Measurements from ENCODE around the gene GNA12.
"Not testable (repeated sequence)": the region's sequence is repeated elsewhere in the genome, so short reads cannot be mapped to it uniquely, and the experiment has no call there.

GNA12 gene

DNA sequence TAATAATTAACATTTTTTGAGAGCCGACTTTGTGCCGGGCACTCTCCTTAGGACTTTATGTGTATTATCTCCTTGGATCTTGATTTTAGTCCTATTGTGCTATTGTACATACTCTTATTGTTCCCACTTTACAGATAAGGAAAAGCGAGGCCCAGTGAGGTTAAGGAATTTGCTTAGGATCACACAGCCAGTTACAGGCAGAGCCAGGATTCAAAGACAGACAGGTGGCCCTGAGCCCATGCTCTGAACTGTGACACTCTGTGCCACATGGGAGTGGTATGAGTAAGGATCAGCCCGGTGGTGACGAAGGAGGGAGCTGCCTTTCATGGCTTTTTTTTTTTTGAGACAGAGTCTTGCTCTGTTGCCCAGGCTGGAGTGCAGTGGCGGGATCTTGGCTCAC, 15.8 kb upstream of the GNA12 start:
- peaks cover 18% of the 10 kb centered on the region for H3K4me1 Mint-ChIP-seq
- H3K4me3 Mint-ChIP-seq, result no peak overlapping the region
- H3K27ac Mint-ChIP-seq, result no peak overlapping the region
- H3K36me3 Mint-ChIP-seq (ENCODE audit: low read depth), result no peaks in the 10 kb centered on the region
- H3K9me3 Mint-ChIP-seq, result no peaks in the 10 kb centered on the region
- TF ChIP-seq, protein P1, sequence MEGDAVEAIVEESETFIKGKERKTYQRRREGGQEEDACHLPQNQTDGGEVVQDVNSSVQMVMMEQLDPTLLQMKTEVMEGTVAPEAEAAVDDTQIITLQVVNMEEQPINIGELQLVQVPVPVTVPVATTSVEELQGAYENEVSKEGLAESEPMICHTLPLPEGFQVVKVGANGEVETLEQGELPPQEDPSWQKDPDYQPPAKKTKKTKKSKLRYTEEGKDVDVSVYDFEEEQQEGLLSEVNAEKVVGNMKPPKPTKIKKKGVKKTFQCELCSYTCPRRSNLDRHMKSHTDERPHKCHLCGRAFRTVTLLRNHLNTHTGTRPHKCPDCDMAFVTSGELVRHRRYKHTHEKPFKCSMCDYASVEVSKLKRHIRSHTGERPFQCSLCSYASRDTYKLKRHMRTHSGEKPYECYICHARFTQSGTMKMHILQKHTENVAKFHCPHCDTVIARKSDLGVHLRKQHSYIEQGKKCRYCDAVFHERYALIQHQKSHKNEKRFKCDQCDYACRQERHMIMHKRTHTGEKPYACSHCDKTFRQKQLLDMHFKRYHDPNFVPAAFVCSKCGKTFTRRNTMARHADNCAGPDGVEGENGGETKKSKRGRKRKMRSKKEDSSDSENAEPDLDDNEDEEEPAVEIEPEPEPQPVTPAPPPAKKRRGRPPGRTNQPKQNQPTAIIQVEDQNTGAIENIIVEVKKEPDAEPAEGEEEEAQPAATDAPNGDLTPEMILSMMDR (IDR thresholded peaks at IDR 0.05; ENCODE audit: unreplicated experiment in 3 of 3), result no peak
- H3K27me3 Mint-ChIP-seq (ENCODE audit: low read depth), result peaks cover 3% of the 10 kb centered on the region

DNA sequence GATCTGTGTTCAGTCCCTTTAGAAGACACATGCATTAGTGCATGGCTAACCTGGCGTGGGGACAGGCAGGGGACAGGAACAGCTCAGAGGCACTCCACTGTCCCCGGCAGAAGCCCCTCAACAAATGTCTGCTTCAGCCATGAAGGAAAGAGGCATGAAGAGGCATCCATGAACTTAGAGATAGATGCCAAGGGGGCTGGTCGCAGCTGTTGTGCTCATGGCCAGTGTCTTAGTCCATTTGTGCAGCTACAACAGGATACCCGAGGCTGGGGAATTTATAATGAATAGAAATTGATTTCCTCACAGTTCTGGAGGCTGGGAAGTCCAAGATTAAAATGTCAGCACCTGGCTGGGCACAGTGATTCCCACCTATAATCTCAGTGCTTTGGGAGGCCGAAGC, 14.5 kb upstream of the GNA12 start:
- Mint-ChIP-seq H3K4me3 (no peak overlapping the region), H3K27ac (no peak overlapping the region)

DNA sequence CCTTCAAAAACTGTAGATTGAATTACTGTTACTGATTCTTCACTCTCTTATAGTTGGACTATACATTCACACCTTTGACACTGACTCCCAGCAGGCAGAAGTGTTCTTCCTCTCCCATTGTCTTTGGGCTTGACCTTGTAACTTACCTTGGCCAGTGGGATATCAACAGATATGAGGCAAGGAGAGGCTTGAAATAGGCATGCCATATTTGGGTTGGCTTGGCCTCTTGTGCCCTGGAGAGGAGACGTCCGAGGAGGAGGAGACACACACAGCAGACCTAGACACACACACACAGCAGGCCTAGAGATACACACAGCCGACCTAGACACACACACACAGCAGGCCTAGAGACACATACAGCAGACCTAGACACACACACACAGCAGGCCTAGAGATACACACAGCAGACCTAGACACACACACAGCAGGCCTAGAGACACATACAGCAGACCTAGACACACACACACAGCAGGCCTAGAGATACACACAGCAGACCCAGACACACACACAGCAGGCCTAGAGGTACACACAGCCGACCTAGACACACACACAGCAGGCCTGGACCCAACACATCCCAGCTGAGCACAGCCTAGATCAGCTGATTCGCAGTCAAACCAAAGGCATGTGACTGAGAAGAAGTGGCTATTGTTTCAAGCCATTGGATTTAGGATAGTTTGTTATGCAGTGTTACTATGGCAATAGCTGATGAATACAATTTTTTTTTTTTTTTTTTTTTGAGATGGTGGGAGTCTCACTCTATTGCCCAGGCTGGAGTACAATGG, 12.5 kb upstream of the GNA12 start:
- Mint-ChIP-seq H3K27ac (no peak overlapping the region), H3K4me3 (no peak overlapping the region), H3K36me3 (ENCODE audit: low read depth) (no peaks in the 10 kb centered on the region), H3K4me1 (peaks cover 9% of the 10 kb centered on the region), H3K9me3 (peaks cover 3% of the 10 kb centered on the region), H3K27me3 (ENCODE audit: low read depth) (peaks cover 3% of the 10 kb centered on the region)
- TF ChIP-seq, protein P1 (IDR thresholded peaks at IDR 0.05; ENCODE audit: unreplicated experiment in 3 of 3), result no peak

More for the DNA sequence above, 14.5 kb upstream of the GNA12 start:
- H3K4me1 Mint-ChIP-seq, result peaks cover 10% of the 10 kb centered on the region
- no peaks in the 10 kb centered on the region for H3K36me3 Mint-ChIP-seq (ENCODE audit: low read depth)
- peaks cover 3% of the 10 kb centered on the region for H3K27me3 Mint-ChIP-seq (ENCODE audit: low read depth)
- TF ChIP-seq, protein P1 (IDR thresholded peaks at IDR 0.05; ENCODE audit: unreplicated experiment in 3 of 3), result no peak
- peaks cover 3% of the 10 kb centered on the region for H3K9me3 Mint-ChIP-seq

DNA sequence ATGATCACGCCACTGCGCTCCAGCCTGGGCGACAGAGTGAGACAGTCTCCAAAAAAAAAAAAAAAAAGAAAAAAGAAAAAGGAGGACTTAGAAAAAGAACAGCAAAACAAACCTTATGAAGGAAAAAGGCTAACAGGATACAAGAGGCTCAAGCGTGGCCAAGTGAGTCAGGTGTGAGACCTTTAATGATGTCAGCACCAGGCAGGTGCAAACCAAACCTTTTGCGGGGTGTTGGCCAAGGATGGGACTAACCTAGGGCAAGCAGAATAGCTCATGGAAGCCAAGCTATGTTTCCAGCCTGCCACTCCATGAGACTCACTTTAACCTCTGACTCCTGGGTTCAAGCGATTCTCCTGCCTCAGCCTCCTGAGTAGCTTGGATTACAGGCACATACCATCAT, 11.3 kb upstream of the GNA12 start:
- TF ChIP-seq, protein P1 (IDR thresholded peaks at IDR 0.05; ENCODE audit: unreplicated experiment in 3 of 3), result no peak
- Mint-ChIP-seq H3K27ac (no peak overlapping the region), H3K4me1 (peaks cover 4% of the 10 kb centered on the region), H3K27me3 (ENCODE audit: low read depth) (no peaks in the 10 kb centered on the region), H3K36me3 (ENCODE audit: low read depth) (no peaks in the 10 kb centered on the region), H3K9me3 (peaks cover 3% of the 10 kb centered on the region), H3K4me3 (no peak overlapping the region)

DNA sequence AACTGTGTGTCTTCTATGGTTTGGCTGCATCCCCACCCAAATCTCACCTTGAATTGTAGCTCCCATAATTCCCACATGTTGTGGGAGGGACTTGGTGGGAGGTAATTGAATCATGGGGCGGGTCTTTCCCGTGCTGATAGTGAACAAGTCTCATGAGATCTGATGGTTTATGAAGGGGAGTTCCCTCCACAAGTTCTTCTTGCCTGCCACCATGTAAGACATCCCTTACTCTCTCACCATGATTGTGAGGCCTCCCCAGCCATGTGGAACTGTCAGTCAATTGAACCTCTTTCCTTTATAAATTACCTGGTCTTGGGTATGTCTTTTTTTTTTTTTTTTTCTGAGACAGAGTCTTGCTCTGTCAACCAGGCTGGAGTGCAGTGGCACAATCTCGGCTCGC, 9.4 kb upstream of the GNA12 start:
- H3K4me1 Mint-ChIP-seq; H3K27ac Mint-ChIP-seq; H3K4me3 Mint-ChIP-seq; H3K36me3 Mint-ChIP-seq (ENCODE audit: low read depth); H3K27me3 Mint-ChIP-seq (ENCODE audit: low read depth); H3K9me3 Mint-ChIP-seq: not testable (repeated sequence)

DNA sequence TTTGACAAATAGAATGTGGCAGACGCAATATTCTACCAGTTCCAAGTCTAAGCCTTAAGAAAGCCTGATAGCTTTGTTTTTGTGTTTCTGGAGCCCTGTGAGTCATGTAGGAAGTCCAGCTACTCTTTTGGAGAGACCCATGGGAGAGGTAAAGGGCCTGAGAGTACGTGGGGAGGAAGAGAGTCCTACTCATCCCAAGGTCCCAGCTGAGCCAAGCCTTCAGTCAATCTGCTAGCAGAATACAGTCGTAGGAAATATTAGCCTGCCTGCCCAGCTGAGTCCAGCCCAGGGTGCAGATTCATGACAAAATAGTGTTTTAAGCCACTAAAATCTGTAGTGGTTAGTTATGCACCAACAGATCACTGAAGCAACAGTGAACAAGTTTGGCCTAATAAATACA, 9.0 kb upstream of the GNA12 start:
- Mint-ChIP-seq H3K27ac (no peak overlapping the region), H3K4me3 (no peak overlapping the region), H3K36me3 (ENCODE audit: low read depth) (no peaks in the 10 kb centered on the region), H3K4me1 (no peaks in the 10 kb centered on the region), H3K27me3 (ENCODE audit: low read depth) (no peaks in the 10 kb centered on the region), H3K9me3 (peaks cover 3% of the 10 kb centered on the region)
- TF ChIP-seq, protein P1 (IDR thresholded peaks at IDR 0.05; ENCODE audit: unreplicated experiment in 3 of 3), result no peak

Measured in nephron (organoid).